ENCODE measurements around the gene FKBP2. TPM values are rescaled to one million over a fixed set of nuclear protein-coding genes. Genes with fewer than 3 reads are reported as not detected.
"Not testable (repeated sequence)": the region's sequence is repeated elsewhere in the genome, so short reads cannot be mapped to it uniquely, and the experiment has no call there.

FKBP2 gene
- total RNA-seq, 1 experiment from 2014 or later = 57.6 TPM

DNA sequence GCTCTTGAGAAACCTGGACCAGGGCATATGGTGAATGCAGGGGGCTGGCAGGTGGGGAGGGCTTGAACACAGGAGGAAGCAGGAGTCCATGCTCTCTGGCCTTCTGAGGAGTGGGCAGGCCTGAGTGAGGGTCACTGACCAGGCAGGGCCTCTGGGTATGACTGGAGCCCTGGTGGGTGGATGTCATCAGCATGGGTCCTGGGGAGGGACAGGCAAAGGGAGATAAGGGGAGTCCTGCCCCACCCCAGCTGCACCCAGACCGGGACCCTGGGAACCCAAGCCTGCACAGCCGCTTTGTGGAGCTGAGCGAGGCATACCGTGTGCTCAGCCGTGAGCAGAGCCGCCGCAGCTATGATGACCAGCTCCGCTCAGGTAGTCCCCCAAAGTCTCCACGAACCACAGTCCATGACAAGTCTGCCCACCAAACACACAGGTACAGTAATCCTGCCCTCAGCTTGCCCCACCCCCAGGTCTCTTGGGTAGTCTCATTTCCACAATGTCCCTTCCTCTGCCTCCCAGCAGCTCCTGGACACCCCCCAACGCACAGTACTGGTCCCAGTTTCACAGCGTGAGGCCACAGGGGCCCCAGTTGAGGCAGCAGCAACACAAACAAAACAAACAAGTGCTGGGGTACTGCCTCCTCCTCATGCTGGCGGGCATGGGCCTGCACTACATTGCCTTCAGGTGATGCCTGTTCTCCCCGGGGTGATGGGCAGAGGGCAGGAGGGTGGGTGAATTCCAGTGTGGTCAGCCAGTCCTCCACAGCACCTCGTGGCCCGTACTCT lies 8.5 kb upstream of the FKBP2 start:
- DNase-seq (ENCODE audit: extremely low read depth, low read depth) = no peak

DNA sequence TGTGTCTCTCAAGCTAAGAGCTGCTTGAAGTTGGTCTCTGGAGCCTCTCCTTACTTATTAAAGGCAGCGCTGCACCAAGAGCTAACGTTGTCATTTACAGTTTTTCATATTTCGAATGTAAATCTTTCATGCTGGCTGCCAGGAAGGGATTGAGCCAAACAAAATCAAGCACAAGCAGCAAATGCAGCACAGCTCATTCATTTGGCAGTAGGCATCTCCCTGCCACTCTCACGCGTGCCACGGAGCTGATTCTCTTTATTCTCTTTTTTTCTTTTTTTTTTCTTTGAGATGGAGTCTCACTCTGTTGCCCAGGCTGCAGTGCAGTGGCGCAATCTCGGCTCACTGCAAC lies 8.0 kb upstream of the FKBP2 start:
- DNase-seq (ENCODE audit: extremely low read depth, low read depth) = no peak

DNA sequence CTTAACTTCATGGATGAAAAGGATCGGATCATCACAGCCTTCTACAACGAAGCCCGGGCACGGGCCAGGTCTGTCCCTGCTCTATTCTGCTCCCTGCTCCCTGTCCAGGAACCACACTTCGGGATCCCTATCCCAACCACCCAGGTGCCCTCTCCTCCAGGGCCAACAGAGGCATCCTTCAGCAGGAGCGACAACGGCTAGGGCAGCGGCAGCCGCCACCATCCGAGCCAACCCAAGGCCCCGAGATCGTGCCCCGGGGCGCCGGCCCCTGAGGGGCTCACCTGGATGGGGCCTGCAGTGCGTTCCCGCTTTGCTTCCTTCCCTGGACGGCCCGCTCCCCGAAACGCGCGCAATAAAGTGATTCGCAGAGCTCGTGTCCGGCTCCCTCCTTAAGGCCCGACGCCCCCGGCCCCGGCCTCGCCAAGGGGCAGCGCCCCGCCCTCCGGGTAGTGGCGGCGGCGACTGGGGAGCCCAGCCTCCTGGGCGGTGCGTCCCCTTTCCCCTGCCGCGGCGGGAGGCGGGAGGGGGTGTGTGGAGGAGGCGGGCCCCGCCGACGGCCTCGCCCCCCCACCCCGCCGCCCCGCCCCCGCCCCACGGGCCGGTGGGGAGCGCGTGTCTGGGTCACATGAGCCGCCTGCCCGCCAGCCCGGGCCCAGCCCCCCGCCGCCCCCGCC lies 6.8 kb upstream of the FKBP2 start, which contains the start of gene VEGFB:
VEGFB (plus strand) TSS at position 672 of the 674 bp plus-strand sequence. CDS start 250 bp downstream, outside the sequence.
- DNase-seq (ENCODE audit: extremely low read depth, low read depth) = no peak

DNA sequence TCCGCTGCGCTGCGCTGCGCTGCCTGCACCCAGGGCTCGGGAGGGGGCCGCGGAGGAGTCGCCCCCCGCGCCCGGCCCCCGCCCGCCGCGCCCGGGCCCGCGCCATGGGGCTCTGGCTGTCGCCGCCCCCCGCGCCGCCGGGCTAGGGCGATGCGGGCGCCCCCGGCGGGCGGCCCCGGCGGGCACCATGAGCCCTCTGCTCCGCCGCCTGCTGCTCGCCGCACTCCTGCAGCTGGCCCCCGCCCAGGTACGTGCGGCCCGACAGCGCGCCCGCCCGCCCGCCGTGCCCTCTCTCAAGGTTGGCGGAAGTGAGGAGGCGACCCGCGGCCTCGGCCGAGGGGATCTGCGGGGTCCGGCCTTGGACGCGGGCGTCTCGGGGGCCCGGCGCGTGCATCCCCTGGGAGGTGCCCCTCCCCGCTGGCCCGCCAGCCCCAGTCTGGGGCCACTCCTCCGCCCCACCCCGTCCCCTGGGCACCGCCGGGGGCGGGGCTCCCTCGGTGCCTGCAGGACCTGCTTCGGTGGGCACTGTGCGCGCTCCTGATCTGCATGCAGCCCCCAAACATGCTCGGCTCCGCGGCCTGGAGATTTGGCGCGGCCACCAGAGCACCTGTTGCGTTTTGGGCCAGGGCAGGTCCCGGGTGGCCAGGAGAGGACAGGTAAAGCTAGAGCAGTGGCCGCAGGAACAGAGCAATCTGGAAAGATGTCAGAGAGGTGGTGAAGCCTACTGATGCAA lies 6.1 kb upstream of the FKBP2 start:
- no peak for DNase-seq (ENCODE audit: extremely low read depth, low read depth)

DNA sequence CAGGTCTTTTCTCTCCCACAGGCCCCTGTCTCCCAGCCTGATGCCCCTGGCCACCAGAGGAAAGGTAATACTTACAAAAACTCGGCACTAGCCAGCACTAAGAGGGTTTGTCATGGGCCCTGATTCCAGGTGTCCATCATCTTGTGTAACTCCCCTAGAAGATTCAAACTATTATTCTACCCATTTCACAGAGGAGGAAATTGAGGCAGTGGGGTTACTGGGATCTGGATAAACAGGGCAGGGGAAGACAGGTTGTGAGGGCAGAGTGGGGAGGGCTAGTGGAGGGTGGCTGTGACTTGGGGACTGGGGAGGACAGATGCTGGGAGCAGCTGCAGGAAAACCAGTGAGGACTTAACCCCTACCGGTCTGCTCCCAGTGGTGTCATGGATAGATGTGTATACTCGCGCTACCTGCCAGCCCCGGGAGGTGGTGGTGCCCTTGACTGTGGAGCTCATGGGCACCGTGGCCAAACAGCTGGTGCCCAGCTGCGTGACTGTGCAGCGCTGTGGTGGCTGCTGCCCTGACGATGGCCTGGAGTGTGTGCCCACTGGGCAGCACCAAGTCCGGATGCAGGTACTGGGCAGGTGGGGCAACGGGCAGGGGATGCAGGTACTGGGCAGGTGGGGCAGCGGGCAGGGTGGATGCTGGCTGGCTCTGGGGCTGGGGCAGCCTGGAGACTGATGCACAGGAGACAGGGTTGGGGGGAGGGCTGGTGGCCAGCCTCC lies 5.3 kb upstream of the FKBP2 start:
- DNase-seq (ENCODE audit: extremely low read depth, low read depth) = no peak

DNA sequence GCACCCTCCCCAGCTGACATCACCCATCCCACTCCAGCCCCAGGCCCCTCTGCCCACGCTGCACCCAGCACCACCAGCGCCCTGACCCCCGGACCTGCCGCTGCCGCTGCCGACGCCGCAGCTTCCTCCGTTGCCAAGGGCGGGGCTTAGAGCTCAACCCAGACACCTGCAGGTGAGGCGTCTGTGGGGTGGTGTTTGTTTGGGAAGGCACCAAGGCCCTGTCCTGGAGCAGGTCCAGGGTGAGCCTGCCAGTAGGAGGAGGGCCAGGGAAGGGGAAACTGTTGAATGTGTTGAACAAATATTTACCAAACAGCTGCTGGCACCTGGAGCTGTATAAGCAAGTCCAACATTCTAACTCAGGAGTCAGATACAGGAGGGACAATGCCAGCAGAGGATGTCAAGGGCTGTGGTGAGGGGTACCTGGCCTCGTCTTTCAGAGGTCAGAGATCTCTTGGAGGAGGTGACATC lies 3.4 kb upstream of the FKBP2 start:
- no peak for DNase-seq (ENCODE audit: extremely low read depth, low read depth)

DNA sequence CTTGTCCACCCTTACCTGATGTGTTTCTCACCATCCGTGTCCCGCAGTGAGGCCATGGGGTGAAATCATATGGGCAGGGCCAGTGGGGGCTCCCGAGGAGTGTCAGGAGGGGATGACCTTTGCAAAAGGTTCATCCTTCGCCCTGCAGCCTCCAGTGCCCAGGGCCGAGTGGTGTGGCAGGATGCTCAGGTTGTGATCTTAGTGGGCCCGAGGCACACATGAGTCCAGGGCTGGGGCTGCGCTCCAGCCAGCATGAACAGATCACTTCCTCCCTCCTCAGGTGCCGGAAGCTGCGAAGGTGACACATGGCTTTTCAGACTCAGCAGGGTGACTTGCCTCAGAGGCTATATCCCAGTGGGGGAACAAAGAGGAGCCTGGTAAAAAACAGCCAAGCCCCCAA lies 2.8 kb upstream of the FKBP2 start:
- no peak for DNase-seq (ENCODE audit: extremely low read depth, low read depth)

DNA sequence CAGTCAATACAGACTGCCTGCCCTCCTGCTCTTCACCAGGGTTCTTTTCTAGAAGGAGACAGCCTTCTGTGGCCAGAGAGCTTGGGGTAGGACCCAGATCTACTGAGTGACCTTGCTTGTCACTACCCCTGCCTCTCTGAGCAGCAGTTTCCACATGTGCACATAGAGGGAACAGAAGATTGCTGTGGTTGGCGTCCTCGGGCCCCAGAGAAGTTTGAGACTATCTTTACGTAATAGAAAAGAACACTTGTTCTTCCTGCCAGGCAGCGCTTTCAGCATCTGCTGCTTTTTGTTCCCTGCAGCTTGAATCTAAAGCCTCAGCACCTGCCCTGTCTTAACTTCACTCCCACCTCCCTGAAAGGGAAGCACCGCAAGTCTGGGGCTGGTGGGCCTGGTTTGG lies 1.9 kb upstream of the FKBP2 start:
- no peak for DNase-seq (ENCODE audit: extremely low read depth, low read depth)

DNA sequence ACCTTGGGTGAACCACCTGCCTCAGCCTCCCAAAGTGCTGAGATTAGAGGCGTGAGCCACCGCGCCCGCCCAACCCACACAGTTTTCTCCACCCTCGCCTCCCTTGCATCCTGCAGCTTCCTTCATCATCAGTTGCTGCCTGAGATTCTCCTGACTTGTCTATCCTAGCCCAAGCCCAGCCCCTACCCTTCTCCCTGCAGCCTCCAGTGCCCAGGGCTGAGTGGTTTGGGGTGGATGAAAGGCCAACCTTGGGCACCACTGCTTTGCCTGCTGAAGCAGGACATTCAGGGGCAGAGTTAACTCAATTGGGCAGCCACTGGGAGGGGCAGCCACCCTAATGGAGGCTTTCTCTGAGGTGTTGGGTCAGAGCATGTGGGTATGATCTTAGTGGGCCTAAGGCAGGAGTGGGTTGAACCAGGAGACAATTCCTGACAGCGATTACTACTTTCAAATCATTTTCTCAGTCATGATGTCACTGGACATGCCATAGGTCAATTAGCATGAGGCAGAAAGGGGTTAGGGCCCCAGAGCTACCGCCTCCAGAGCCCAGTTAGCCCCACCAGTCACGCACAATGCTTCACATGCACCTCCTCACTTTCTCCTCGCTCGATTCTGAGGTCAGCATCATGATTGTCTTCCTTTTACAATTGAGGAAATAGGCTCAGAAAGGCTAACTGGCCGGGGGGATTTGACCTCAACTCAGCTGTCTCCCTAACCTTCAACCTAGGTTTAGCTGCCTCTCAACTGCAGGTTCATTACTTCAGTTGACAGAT lies 1.0 kb upstream of the FKBP2 start:
- no peak for DNase-seq (ENCODE audit: extremely low read depth, low read depth)

DNA sequence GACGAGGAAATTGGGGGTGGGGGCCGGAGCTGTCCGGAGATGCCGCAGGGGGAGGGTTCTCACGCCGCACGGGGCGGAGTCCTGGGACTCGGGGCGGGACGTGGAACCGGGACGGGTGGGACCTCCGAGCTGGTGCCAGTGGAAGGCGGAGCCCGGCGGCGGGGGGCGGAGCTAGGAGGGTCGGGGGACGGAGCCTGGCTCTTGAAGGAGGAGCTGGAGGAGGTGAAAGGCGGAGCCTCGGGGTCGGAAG lies 271 bp downstream of the FKBP2 start:
- peak; percentile 97 for DNase-seq (ENCODE audit: extremely low read depth, low read depth)

DNA sequence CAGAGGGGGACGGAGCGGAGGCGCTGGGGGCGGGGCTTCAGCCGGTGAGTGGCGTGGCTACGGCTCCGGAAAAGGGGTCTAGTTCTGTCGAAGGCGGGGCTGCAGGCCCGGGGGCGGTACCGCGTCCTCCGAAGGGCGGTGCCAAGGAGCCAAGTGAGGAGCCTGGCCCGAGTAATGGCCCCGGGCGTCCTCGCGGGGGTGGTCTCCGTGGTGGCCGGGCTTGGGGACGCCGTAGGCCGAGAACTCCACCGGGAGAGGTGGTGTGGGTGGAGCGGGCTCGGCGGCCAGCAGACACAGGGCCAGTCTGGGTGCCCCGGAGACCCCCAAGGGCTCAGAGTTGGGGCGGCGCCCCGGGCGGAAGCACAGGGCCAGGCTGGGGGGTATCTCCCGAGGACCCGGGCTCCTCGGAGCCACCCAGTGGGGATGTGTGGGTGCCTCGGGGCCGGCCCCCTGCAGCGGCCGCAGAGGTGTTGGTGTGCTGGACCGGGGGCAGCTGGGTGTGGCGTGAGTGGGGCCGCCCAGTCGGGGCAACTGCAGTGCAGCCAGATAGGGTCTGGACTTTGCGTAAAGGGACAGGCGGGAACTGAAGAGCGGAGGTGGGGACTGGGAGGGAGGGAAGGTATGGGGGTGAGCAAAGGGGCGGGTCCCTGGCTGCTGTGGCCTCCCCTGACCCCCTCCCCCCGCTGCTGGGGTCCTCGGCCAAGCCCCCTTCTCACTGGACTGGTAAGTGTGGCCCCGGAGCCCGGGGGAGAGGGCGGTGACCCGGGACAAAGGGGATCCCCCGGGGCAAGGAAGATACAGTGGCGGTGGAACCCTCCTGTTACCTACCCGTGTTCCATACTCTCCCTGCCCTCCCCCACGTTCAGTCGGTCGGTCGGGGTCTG lies 838 bp downstream of the FKBP2 start:
- DNase-seq (ENCODE audit: extremely low read depth, low read depth) = no peak

DNA sequence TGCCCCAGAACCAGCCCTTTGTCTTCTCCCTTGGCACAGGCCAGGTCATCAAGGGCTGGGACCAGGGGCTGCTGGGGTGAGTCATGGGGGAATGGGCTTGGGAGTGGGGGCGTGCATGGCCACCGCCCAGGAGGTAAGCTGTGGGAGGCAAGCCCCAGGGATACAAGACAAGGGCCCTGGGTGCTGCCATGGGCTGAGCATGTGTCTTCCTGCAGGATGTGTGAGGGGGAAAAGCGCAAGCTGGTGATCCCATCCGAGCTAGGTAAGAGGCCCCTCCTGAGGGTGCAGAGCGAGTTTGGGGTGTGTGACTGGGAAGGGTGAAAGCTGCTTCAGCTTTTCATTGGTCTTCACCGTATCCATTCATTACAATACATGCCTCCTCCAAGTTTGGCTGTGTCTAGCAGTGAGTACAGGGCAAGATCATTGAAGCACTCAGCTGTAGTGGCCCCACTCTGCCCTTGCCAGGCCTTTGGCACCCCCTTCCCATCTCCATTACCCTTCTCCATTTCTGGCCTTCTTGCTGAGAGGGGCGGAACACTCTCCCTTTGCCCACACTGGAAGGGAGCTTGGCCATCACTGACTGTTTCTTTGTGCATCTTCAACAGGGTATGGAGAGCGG lies 2.5 kb downstream of the FKBP2 start:
- DNase-seq (ENCODE audit: extremely low read depth, low read depth) = no peak

DNA sequence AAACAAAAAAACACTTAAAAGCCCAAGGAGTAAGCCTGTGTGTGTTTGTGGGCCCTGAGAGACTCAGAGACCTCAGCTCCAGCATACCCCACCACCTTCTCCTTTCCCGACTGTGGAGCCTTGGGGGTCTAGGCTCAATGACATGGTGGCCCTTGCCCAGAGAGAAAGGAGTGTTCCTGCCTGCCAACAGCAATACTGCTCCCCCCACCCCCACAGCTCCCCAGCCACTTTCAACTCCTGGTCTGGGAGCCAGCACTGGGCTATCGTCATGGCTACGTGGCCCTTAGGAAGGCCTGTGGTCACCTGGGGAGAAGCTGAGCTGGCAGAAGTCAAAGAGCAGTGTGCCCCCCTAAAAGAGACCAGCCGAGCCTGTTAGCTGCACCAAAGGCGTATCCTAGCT lies 3.2 kb downstream of the FKBP2 start:
- no peak for DNase-seq (ENCODE audit: extremely low read depth, low read depth)

DNA sequence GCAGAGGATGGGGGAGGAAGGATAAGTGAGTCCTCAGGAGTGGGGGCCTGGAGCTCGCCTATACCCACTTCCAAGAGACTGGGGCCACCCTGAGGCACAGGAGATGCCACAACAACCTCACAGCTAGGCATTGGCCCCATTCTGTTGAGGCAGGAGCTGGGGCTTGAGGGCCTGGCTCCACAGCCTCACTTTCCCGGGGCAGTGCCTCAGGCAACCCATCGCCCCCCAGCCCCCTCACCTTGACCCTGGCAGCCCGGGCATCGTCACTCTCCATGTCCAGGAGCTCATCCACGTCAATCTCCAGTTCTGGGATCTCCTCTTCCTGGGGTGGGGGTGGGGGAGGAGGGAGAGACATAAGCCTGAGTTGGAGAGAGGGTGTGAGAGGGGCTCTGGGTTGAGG lies 4.1 kb downstream of the FKBP2 start:
- DNase-seq (ENCODE audit: extremely low read depth, low read depth) = no peak

DNA sequence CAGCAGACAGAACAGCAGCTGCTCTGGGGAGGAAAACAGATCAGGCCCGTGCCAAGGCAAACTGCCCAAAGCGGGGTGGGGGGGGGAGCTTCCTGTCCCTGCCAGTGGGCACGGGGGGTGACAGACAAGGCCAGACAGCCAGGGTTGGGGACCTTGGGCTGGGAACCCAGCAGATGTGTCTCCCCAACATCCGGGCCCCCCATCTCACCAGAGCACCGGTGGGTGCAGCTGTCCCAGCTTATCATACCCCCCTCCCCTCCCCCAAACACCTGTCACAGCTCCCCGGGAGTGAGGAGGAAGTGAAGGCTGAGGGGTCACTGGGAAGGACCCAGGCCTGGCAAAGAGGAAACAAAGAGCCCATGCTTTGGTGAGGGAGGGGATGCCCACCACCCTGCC lies 4.5 kb downstream of the FKBP2 start:
- no peak for DNase-seq (ENCODE audit: extremely low read depth, low read depth)

DNA sequence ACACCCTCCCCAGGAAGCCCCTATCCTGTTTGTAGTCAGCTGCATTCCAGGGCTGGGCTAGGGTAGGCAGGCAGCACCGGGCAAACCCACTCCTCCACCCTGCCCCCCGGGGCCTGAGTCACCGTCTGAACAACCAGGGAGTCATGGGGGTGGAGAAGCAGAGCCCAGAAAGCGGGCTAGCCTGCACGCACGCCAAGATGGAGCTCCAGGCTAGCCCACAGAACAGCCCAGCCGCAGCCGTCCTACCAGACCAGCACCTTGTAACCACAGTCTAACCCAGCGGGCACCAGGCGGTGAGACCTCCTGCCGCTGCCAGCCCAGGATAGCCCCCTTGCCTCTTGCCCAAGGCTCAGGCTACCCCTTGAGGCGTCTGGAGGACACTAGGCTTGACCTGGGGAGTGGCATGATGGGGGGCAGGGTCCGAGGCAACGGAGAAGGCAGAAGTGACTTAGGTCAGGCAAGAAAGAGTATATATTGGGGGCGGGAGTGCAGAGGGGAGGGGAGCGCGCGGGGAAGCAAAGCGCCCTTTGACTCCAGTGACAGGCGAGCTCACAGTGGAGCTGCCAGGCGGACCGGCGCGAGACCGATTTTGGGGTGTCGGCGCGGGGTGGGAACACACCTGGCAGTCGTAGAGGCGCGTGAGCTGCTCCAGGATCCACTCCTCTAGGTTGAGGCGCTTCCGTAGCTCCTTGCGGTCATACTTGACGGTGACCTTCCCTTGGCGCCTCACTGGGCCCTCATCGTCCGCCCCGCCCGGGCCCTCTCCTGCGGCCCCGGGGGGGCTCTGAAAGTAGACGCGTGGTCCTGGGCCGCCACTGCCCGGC lies 5.1 kb downstream of the FKBP2 start:
- peak; percentile 80 for DNase-seq (ENCODE audit: extremely low read depth, low read depth)

DNA sequence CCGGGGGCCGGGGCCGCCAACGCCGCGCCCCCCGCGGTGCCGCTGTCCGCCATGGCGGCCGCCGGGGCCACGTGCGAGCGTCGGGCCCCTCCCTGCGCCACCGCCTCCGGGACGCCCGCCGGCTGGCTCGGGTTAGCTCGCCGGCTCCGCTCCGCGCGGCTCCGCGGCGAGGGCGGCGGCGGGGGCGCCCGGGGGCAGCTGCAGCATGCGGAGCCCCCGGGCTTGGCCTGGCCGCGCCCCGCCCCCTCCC lies 5.7 kb downstream of the FKBP2 start:
- not testable (repeated sequence) for DNase-seq (ENCODE audit: extremely low read depth, low read depth)
